SK-N-SH treated with all-trans-retinoic acid at 6 μM for 48 hours (cell line): Measurements from ENCODE around the gene THADA.

Experiments
- ARNTL ChIP-seq: fragments of 450-650 bp; formaldehyde crosslinking; IDR thresholded peaks from 2 replicates; pipeline ENCODE4 v1.5.0; 2020; ENCODE audit warnings: low read depth, mild to moderate bottlenecking, moderate library complexity, borderline replicate concordance
- ESRRG ChIP-seq: fragments of 250-450 bp; sonication (Bioruptor Pico); IDR thresholded peaks from 2 replicates; pipeline ENCODE4 v1.6.1; 2021; ENCODE audit warnings: mild to moderate bottlenecking
- TOX ChIP-seq: fragments of 250-450 bp; sonication (Bioruptor Pico); IDR thresholded peaks from 2 replicates; pipeline ENCODE4 v1.8.0; 2021; ENCODE audit warnings: mild to moderate bottlenecking, moderate library complexity, borderline replicate concordance
- ZFP3 ChIP-seq: fragments of 250-450 bp; sonication (Bioruptor Pico); IDR thresholded peaks from 2 replicates; pipeline ENCODE4 v1.5.0; 2020; ENCODE audit warnings: mild to moderate bottlenecking, moderate library complexity
- ZNF70 ChIP-seq: fragments of 450-650 bp; formaldehyde crosslinking; IDR thresholded peaks from 2 replicates; pipeline ENCODE4 v1.5.0; 2020; ENCODE audit warnings: mild to moderate bottlenecking, moderate library complexity
- TF ChIP-seq, protein P1 (sequence below): fragments of 250-450 bp; sonication (Bioruptor Pico); IDR thresholded peaks from 2 replicates; pipeline ENCODE4 v1.8.0; 2020; ENCODE audit warnings: mild to moderate bottlenecking, moderate library complexity, borderline replicate concordance
- TF ChIP-seq, protein P2 (sequence below): fragments of 250-450 bp; sonication (Bioruptor Pico); IDR thresholded peaks from 2 replicates; pipeline ENCODE4 v1.5.0; 2020; ENCODE audit warnings: mild to moderate bottlenecking, moderate library complexity

DNA sequence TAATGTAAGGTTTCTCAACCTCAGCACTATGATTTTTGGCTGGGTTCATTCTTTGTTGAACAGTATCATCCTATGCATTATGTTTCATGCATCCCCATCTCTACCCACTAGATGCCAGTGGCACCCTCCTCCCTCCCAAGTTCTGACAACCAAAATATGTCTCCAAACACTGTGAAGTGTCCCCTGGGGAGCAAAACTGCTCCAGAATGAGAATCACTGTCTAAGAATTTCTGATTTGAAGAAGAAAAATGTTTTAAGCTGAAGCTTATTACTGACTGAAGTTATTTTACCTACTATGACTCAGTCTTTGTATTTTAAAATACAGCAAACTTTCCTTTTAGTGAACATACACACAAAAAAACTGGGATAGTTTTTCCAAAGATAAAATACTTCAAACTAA lies 3.4 kb downstream of the THADA start:
- TF ChIP-seq, protein P1, sequence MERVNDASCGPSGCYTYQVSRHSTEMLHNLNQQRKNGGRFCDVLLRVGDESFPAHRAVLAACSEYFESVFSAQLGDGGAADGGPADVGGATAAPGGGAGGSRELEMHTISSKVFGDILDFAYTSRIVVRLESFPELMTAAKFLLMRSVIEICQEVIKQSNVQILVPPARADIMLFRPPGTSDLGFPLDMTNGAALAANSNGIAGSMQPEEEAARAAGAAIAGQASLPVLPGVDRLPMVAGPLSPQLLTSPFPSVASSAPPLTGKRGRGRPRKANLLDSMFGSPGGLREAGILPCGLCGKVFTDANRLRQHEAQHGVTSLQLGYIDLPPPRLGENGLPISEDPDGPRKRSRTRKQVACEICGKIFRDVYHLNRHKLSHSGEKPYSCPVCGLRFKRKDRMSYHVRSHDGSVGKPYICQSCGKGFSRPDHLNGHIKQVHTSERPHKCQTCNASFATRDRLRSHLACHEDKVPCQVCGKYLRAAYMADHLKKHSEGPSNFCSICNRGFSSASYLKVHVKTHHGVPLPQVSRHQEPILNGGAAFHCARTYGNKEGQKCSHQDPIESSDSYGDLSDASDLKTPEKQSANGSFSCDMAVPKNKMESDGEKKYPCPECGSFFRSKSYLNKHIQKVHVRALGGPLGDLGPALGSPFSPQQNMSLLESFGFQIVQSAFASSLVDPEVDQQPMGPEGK (CRISPR knock-in tag): no peak
- TF ChIP-seq TOX (CRISPR knock-in tag) (no peak), ZNF70 (CRISPR knock-in tag) (no peak), ESRRG (CRISPR knock-in tag) (no peak), ARNTL (CRISPR knock-in tag) (no peak), ZFP3 (no peak)
- TF ChIP-seq, protein P2, sequence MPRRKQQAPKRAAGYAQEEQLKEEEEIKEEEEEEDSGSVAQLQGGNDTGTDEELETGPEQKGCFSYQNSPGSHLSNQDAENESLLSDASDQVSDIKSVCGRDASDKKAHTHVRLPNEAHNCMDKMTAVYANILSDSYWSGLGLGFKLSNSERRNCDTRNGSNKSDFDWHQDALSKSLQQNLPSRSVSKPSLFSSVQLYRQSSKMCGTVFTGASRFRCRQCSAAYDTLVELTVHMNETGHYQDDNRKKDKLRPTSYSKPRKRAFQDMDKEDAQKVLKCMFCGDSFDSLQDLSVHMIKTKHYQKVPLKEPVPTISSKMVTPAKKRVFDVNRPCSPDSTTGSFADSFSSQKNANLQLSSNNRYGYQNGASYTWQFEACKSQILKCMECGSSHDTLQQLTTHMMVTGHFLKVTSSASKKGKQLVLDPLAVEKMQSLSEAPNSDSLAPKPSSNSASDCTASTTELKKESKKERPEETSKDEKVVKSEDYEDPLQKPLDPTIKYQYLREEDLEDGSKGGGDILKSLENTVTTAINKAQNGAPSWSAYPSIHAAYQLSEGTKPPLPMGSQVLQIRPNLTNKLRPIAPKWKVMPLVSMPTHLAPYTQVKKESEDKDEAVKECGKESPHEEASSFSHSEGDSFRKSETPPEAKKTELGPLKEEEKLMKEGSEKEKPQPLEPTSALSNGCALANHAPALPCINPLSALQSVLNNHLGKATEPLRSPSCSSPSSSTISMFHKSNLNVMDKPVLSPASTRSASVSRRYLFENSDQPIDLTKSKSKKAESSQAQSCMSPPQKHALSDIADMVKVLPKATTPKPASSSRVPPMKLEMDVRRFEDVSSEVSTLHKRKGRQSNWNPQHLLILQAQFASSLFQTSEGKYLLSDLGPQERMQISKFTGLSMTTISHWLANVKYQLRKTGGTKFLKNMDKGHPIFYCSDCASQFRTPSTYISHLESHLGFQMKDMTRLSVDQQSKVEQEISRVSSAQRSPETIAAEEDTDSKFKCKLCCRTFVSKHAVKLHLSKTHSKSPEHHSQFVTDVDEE (CRISPR knock-in tag): no peak
